GF-D8 (cell line): ENCODE results near the gene CLDN6.

Experiments used
- DNase-seq: peaks from one replicate; lab custom pipeline; 2025; lab: John Stamatoyannopoulos, UW

The CLDN6 gene

GRCh38 chr16:2987833-2988232 lies 30.1 kb downstream of the CLDN6 start:
- DNase-seq, result no peak

GRCh38 chr16:2987286-2987685 lies 30.7 kb downstream of the CLDN6 start:
- DNase-seq, result no peak

DNA sequence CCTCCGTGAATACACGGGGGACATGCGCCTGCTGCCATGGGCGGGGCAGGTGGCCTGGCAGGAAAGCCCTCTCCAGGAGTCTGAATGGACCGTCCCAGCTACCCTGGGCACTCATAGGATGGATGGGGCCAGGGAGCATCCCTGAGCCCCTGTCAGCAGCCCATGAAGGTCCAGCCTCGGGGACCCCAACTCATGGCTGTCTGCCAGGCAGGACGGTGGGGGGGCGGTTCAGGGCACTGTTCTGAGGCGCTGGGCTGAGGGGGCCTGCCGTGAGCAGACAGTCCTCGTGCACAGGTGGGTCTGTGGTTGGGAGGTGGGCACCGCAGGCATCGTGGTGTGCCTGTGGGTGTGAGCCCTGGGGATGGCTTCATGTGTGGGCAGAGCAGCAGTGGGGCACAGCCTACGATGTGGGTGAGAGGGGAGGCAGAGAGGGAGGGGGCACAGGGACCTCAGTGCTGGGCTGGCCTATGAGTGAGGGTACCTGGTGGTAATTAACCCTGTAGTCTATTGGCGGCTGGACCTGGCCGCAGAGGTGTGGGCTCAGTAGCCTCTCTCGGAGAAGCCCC lies 31.3 kb downstream of the CLDN6 start:
- no peak for DNase-seq

- no peak for DNase-seq
Measured at GRCh38 chr16:2985893-2986355, 32.1 kb downstream of the CLDN6 start.

DNA sequence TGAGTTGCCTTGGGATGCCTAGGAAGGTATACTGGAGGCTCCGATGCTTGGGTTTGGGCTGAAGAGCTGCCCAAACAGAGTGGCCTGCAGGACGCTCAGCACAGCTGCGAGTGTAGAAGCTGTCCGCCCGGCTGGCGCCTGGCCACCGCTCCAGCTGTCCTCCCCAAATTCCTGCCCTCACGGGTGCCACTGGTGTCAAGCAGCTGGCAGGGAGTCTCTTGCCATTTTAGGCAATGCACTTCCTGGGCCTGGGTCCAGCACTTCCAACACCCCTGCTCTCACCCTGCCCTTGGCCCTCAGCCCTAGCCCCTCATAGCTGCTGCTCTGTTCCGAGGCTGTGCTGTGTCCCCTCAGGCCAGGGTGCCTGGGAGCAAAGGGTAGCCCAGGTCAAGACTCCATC lies 32.5 kb downstream of the CLDN6 start:
- DNase-seq, result no peak

GRCh38 chr16:2983706-2984136 lies 34.3 kb downstream of the CLDN6 start:
- peak; percentile 33 for DNase-seq

GRCh38 chr16:2982402-2982801 lies 35.6 kb downstream of the CLDN6 start:
- DNase-seq, result no peak

DNA sequence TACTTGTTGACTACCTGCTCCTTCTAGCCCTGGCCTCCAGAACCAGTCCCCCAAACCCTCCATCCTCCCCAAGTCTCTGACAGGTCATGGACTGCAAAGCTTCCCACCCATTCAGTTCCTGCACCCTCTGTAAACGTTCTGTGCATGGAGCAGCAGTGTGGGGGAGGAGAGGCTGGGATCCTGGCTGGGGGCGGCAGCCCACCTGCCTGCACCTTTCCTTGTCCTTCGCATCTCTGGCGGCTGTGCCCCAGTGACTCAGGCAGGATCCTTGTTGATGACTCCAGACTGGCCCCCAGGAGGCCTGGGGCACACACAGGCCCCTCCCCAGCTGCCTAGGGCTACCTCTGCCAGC lies 36.1 kb downstream of the CLDN6 start:
- no peak for DNase-seq

DNA sequence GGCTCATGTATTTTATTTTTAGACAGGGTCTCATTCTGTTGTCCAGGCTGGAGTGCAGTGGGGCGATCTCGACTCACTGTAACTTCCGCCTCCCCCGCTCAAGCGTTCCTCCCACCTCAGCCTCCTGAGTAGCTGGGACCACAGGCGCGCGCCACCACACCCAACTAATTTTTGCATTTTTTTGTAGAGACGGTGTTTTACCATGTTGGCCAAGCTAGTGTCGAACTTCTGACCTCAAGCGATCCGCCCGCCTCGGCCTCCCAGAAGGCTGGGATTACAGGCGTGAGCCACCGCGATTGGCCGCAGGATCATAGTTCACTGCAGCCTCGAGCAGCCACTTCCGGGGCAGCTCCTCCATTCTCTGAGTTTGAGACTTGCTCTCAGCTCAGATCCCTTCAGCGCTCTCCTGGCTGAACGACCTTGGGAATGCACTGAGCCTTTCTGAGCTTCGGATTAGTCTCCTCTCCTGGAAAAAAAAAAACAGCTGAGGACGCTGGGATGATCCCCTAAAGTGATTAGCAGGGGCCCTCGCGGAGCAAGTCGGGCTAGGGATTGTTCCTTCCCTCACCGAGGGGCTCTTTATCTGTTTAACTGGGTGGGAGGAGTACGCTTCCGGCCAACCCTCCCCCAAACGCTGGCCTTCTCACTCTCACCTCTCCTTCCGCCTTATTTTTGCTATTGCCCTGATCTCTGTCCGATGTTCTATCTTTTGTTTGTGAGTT lies 36.6 kb downstream of the CLDN6 start:
- DNase-seq, result no peak

DNA sequence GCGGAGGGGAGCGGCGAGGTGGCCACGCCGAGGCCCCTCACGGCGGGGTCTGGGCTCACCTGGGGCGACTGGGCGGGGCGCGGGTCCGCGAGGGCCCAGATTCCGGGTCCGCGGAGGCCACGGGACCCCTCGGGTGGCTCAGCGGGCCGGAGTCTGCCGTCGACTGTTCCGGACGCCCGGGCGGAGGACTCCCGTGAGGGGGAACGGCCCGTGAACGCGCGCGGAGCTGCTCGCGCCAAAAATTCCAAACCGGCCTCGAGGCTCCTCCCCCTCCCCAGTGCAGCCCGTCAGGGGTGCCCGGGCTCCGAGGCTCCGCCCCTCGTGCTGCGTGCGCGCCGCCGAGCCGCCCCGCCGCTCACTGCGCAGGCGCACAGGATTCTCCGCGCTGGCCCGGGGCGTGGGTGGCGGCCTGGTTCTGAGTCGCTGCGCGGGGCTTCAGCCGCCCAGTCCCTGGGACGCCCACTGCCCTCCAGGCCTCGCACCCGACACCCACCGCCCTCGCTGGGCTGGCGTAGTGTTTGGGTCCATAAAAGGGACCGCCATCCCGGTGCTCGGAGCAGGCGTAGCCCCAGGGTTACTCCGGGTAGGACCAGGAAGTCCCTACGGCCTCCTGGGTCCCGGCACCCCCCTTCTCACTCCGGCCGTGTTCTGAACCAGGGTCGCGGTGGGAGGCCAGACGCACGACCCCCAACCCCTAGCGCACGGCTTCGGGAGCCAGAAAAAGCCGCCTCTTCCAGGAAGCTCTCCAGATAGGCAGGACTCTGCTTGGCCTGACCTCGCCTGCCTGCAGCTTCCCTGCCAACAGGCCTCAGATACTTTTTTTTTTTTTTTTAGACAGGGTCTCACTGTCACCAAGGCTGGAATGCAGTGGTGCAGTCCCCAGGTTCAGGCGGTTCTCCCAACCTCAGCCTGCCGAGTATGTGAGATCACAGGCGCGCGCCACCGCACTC lies 37.5 kb downstream of the CLDN6 start, which contains the start of gene PKMYT1:
TSS of gene PKMYT1 (minus strand) at position 220 of the 950 bp plus-strand sequence. CDS start 789 bp downstream, outside the sequence.
- peak; percentile 66 for DNase-seq

DNA sequence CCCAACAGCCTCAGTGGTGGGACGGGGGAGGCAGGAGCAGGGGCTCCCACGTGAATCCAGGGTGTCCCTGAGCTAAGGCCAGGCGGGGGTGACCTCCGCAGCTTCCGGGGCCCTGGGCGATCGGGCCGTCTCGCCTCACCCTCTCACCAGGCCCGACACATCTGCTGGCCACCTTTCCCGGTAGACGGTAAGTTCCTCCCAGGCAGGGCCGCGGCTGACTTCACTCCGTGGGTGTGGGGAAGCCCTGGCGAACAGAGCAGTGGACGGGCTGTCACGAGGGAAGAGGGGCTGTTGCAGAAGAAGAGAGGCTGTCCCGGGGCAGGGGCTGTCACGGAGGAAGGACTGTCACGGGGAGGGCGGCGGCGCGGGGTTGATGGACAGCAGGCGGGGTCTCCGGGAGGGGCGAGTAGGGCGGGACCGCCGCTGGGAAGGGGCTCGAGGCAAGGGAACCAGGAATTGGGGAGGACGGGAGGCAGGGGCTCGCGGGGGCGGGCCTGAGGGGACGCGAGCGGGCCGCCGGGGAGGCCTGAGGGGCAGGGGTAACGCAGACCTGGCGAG lies 38.2 kb downstream of the CLDN6 start:
- peak; percentile 1 for DNase-seq

GRCh38 chr16:2977440-2977839 lies 40.5 kb downstream of the CLDN6 start:
- DNase-seq, result no peak

- DNase-seq, result no peak
Measured at GRCh38 chr16:2976673-2977072, 41.3 kb downstream of the CLDN6 start.

- DNase-seq, result no peak
Measured at GRCh38 chr16:2976201-2976600, 41.8 kb downstream of the CLDN6 start.

DNA sequence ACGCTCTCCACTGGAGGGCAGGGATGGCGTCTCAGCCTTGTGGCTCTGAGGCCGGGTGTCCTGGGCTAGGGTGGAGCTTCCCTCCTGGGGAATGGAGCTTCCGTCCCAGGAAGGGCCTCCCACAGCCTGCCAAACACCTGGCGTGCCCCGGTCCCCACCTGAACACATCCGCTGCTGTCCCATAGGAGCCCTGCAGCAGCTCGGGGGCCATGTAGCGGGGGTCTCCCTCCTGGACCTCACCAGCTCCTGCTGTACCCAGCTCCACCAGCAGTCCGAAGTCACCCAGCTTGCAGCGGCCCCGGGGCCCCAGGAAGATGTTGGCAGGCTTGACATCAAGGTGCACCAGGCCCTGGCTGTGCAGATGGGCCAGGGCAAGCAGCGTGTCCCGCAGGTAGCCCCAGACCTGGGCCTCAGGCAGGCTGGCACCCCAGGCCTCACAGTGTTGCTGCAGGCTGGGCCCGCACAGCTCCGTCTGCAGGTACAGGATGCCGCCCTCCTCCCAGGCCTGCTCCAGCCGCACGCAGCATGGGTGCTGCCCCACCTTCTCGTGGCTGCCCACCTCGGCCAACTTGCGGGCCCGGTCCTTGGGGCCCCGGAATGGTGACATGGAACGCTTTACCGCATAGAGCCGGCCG lies 42.7 kb downstream of the CLDN6 start:
- no peak for DNase-seq

- DNase-seq, result no peak
Measured at GRCh38 chr16:2974319-2975056, 43.5 kb downstream of the CLDN6 start.

GRCh38 chr16:2973605-2974318 lies 44.2 kb downstream of the CLDN6 start:
- DNase-seq, result no peak

DNA sequence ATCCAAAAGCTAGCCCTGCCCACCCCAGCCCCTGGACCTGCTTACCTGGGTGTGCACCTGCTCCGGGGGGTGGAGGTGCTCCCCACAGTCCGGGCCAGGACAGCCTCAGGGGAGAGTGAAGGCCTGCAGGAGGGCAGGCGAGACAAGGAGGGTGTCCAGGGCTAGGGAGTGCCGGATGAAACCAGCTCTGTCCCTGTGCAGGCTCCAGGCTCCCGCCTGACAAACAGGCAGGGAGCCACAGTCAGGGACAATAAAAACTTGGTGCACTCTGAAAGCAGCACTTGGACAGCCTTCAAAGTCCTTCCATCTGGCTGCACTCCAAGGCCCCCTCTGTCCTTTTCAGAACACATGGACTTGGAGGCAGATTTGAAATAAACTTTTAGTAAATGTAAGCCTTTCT lies 44.9 kb downstream of the CLDN6 start:
- no peak for DNase-seq

GRCh38 chr16:2971985-2972784 lies 45.8 kb downstream of the CLDN6 start:
- DNase-seq, result no peak
